Activated naive CD8-positive, alpha-beta T cell treated with anti-CD3 and anti-CD28 coated beads, Interleukin-2, amount 50 U/mL, for 24 hours (primary cell): ENCODE measurements around the gene UTF1.

Experiments
- ATAC-seq: fragments of 150-1000 bp; cut with Tn5 transposase; one replicate; pipeline ENCODE4 v1.10.0; 2021
- DNase-seq: peaks from one replicate; pipeline ENCODE4 v3.0.0; 2021
- H3K27ac Mint-ChIP-seq: one replicate; pipeline ENCODE4 v1.8.0; 2021; ENCODE audit warnings: mild to moderate bottlenecking, mixed read lengths
- H3K27me3 Mint-ChIP-seq: one replicate; pipeline ENCODE4 v1.8.0; 2021; ENCODE audit warnings: mixed read lengths
- H3K36me3 Mint-ChIP-seq: one replicate; pipeline ENCODE4 v1.8.0; 2021; ENCODE audit warnings: low read depth, mixed read lengths
- H3K4me1 Mint-ChIP-seq: one replicate; pipeline ENCODE4 v1.8.0; 2021; ENCODE audit warnings: mixed read lengths
- H3K4me3 Mint-ChIP-seq: one replicate; pipeline ENCODE4 v1.8.0; 2021; ENCODE audit warnings: mild to moderate bottlenecking, moderate library complexity, mixed read lengths
- H3K9me3 Mint-ChIP-seq: one replicate; pipeline ENCODE4 v1.8.0; 2021; ENCODE audit warnings: mixed read lengths

The UTF1 gene

DNA sequence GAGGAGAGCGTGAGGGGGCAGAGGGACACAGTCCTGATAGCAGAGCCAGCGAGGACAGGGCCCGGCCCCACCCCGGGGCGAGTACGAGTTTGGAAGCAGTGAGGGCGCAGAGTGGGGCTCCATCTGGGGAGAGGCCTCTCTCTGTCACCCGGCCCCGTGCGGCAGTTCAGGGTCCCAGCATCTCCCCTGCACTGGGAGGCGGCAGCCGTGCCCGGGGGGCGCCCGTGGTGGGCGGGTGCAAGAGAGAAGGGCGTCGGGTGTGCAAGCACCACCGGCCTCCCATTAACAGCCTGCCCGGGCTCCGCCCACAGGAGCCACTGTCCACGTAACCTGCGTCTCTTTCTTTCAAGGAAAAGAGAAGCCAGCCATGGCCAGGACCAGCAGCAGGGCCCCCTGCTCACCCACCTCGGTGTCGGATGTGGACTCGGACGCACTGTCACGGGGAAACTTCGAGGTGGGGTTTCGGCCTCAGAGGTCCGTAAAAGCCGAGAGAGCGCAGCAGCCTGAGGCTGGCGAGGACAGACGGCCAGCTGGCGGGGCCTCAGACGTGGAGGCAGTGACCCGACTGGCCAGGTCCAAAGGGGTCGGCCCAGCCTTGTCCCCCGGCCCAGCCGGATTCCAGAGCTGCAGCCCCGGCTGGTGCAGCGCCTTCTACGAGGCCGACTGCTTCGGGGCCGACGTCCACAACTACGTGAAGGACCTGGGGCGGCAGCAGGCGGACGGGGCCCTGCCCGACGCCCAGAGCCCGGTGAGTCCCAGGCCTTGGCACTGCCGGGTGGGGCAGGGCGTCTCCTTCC lies 28.7 kb upstream of the UTF1 start:
- no peaks in the 10 kb centered on the region for H3K9me3 Mint-ChIP-seq
- no peaks in the 10 kb centered on the region for H3K4me1 Mint-ChIP-seq
- no peak overlapping the region for H3K4me3 Mint-ChIP-seq

DNA sequence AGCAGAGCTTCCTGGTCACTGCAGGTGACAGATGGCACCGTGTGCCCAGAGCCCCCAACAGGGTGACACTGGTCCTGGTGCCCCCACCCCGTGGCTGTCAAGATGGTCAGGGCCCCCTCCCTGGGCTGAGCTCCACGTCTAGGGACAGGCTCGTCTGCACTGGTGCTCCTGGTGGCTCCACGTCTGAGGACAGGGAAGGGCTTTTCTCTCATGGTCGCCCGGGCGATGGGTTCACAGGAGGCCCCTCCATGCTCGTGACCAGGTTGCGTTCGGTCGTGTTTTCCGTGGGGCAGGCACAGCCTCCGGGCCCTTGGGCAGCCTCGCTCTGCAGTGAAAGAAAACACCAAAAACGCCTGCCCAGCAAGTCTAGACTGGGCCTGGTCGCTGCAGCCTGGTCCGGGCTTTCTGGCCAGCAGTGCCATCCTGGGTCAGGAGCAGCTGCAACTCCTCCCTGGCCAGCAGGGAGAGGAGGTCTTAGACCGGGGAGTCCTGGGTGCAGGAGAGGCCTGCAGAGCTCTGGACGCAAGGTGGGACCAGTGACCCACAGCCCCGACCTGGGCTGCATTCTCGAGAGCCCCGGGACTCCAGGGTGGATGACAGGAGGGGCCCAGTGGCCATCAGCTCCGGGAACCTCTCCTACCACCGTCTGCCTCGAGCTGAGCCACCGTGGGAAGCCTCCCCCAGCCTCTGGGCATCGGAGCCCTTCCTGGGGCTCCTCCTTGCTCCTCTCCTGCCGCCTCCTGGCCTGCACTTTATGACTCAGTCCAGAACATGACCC lies 27.9 kb upstream of the UTF1 start:
- Mint-ChIP-seq H3K36me3 (no peaks in the 10 kb centered on the region), H3K4me3 (no peak overlapping the region), H3K9me3 (no peaks in the 10 kb centered on the region), H3K27ac (no peak overlapping the region), H3K4me1 (no peaks in the 10 kb centered on the region), H3K27me3 (no peaks in the 10 kb centered on the region)
- no peak for ATAC-seq
- no peak for DNase-seq

More for the DNA sequence above, 28.7 kb upstream of the UTF1 start:
- ATAC-seq (no peak), DNase-seq (no peak)
- no peak overlapping the region for H3K27ac Mint-ChIP-seq
- no peaks in the 10 kb centered on the region for H3K27me3 Mint-ChIP-seq
- no peaks in the 10 kb centered on the region for H3K36me3 Mint-ChIP-seq

- no peak for DNase-seq
- H3K27ac Mint-ChIP-seq, result no peak overlapping the region
- no peak overlapping the region for H3K4me3 Mint-ChIP-seq
- no peaks in the 10 kb centered on the region for H3K9me3 Mint-ChIP-seq
- no peaks in the 10 kb centered on the region for H3K4me1 Mint-ChIP-seq
- no peak for ATAC-seq
- H3K27me3 Mint-ChIP-seq, result no peaks in the 10 kb centered on the region
- no peaks in the 10 kb centered on the region for H3K36me3 Mint-ChIP-seq
Observed at GRCh38 chr10:133202778-133203651, 27.0 kb upstream of the UTF1 start.

- ATAC-seq (no peak), DNase-seq (no peak)
- no peaks in the 10 kb centered on the region for H3K27me3 Mint-ChIP-seq
- no peaks in the 10 kb centered on the region for H3K9me3 Mint-ChIP-seq
- no peaks in the 10 kb centered on the region for H3K36me3 Mint-ChIP-seq
- H3K27ac Mint-ChIP-seq, result no peak overlapping the region
- no peak overlapping the region for H3K4me3 Mint-ChIP-seq
- no peaks in the 10 kb centered on the region for H3K4me1 Mint-ChIP-seq
Observed at GRCh38 chr10:133203652-133204195, 26.3 kb upstream of the UTF1 start.

DNA sequence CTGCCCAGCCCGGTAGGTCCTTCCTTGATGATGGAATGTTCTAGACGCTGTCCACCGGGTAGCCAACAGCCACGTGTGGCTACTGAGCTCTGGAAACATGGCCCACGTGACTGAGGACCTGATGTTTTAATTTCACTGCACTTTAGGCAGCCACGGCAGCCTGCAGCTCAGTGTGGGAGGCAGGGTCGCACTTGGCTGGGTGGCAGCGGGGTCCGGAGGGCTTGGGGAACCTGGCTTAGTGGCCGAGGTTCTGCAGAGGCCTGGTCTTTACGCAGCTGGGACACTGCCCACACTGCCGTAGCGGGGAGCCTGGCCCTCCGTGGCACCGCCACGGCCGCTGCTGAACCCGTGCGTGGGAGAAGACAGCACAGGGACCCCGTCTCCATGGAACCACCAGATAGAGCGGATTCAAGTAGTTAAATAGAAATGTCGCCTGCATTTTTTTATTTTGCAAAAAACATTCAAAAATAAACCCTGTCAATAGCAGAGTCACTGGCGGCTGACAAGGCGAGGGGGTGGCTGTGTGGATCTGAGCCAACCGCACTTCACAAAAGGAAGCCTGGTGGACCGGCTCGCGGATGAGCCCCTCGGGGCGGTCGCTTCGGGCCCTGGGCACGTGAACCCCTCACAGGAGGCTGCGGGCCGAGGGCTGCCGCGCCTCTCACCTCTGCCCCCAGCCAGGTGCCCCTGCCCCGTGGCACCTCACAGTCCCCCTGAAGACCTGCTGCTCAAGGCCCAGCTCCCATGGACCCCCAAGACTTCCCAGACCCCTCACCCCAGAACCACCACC lies 25.6 kb upstream of the UTF1 start:
- no peak for DNase-seq
- Mint-ChIP-seq H3K27me3 (no peaks in the 10 kb centered on the region), H3K4me3 (no peak overlapping the region), H3K9me3 (no peaks in the 10 kb centered on the region), H3K27ac (no peak overlapping the region), H3K36me3 (no peaks in the 10 kb centered on the region), H3K4me1 (no peaks in the 10 kb centered on the region)
- ATAC-seq, result no peak

GRCh38 chr10:133205146-133205545 lies 24.9 kb upstream of the UTF1 start:
- no peak for DNase-seq
- H3K9me3 Mint-ChIP-seq, result no peaks in the 10 kb centered on the region
- no peak overlapping the region for H3K27ac Mint-ChIP-seq
- no peaks in the 10 kb centered on the region for H3K27me3 Mint-ChIP-seq
- no peak overlapping the region for H3K4me3 Mint-ChIP-seq
- no peaks in the 10 kb centered on the region for H3K4me1 Mint-ChIP-seq
- H3K36me3 Mint-ChIP-seq, result no peaks in the 10 kb centered on the region
- no peak for ATAC-seq

DNA sequence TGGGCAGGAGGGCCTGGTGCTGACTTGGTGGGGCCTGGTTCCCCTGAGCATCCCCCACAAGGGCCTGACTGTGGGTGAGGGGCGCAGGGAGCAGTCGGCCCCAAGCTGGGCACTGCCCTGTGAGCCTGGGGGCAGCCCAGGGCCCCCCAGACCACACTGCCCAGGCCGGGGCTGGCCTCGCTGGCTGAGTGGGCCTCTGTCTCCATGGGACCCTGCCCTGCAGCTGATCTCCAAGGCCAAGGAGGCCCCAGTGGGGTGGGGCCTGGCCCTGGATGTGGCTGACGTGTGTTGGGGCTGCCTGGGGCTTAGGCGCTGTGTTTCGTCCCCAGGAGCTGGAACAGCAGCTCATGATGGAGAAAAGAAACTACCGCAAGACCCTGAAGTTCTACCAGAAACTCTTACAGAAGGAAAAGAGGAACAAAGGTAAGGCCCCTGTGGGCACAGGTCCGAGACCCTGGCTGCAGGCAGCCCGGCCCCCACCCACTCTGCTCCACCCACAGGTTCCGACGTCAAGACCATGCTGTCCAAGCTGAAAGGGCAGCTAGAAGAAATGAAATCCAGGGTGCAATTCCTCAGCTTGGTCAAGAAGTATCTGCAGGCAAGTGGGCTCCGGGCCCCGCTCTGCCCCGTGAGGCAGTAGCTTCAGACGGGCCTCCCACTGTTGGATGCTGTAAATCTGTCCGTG lies 23.5 kb upstream of the UTF1 start:
- H3K27me3 Mint-ChIP-seq, result no peaks in the 10 kb centered on the region
- DNase-seq, result no peak

DNA sequence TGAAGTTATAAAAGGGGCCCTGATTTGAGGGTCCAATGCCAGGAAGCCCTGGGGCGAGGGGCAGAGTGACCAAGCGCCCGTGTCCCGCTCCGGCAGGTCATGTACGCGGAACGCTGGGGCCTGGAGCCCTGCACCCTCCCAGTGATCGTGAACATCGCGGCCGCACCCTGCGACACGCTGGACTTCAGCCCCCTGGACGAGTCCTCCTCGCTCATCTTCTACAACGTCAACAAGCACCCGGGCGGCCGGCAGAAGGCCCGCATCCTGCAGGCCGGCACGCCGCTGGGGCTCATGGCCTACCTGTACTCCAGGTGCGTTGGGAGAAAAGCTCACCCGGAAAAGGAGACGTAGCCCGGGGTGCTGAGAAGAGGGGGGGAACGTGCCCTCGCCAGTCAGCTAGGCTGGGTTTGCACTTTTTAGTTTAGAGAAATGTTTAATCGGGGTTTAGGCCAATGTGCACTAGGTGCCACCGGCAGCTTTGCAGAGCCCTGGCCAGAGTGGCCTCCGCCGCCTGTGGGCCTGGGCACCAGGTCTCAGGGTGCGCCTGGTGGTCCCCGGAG lies 22.9 kb upstream of the UTF1 start:
- no peak overlapping the region for H3K4me3 Mint-ChIP-seq
- ATAC-seq (no peak), DNase-seq (no peak)
- no peaks in the 10 kb centered on the region for H3K9me3 Mint-ChIP-seq
- H3K4me1 Mint-ChIP-seq, result no peaks in the 10 kb centered on the region
- no peaks in the 10 kb centered on the region for H3K27me3 Mint-ChIP-seq
- H3K27ac Mint-ChIP-seq, result no peak overlapping the region
- no peaks in the 10 kb centered on the region for H3K36me3 Mint-ChIP-seq

More for the DNA sequence above, 23.5 kb upstream of the UTF1 start:
- no peaks in the 10 kb centered on the region for H3K36me3 Mint-ChIP-seq
- no peak overlapping the region for H3K27ac Mint-ChIP-seq
- ATAC-seq, result no peak
- no peak overlapping the region for H3K4me3 Mint-ChIP-seq
- no peaks in the 10 kb centered on the region for H3K4me1 Mint-ChIP-seq
- H3K9me3 Mint-ChIP-seq, result no peaks in the 10 kb centered on the region

DNA sequence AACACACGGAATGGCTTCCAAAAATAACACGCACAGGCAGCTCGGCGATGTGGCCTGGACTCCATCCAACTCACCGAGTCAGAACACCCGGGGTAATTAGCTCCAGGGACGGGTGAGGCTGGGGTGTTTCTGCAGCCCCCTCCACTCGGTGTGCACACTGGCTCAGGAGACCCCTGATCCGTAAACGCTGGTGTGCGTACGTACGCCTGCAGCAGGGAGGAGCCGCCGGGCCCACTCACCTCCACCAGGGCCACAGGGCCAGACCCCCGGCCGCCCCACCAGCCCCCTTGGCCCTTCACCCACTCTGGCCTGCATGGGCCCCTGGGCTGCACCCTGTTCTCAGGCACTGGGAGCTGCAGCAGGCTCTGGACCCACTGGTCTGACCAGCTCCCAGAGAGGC lies 22.4 kb upstream of the UTF1 start:
- Mint-ChIP-seq H3K9me3 (no peaks in the 10 kb centered on the region), H3K4me3 (no peak overlapping the region), H3K36me3 (no peaks in the 10 kb centered on the region), H3K27me3 (no peaks in the 10 kb centered on the region), H3K4me1 (no peaks in the 10 kb centered on the region), H3K27ac (no peak overlapping the region)
- DNase-seq, result no peak
- ATAC-seq, result no peak

DNA sequence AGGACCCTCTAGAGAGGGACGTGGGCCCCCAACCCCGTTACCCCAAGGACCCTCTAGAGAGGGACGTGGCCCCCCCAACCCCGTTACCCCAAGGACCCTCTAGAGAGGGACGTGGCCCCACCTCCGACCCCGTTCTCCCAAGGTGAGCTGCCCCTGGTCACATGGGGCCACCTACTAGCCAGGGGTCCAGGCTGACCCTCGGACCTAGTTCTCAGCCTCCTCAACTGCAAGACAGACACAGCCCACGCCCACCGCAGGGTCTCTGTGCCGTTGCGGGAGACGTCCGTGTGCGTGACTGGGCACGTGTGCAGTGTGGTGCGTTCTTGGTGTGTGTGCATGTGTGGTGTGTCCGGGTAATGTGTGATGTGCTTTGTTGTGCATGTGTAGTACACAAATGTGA lies 21.6 kb upstream of the UTF1 start:
- ATAC-seq (no peak), DNase-seq (no peak)
- Mint-ChIP-seq H3K27ac (no peak overlapping the region), H3K4me1 (no peaks in the 10 kb centered on the region), H3K9me3 (no peaks in the 10 kb centered on the region), H3K27me3 (no peaks in the 10 kb centered on the region), H3K36me3 (no peaks in the 10 kb centered on the region), H3K4me3 (no peak overlapping the region)

GRCh38 chr10:133209117-133209516 lies 20.9 kb upstream of the UTF1 start:
- ATAC-seq, result no peak
- Mint-ChIP-seq H3K4me1 (no peaks in the 10 kb centered on the region), H3K9me3 (no peaks in the 10 kb centered on the region), H3K4me3 (no peak overlapping the region), H3K27ac (no peak overlapping the region), H3K36me3 (no peaks in the 10 kb centered on the region), H3K27me3 (no peaks in the 10 kb centered on the region)
- DNase-seq, result no peak

- Mint-ChIP-seq H3K4me1 (no peaks in the 10 kb centered on the region), H3K27ac (no peak overlapping the region), H3K9me3 (no peaks in the 10 kb centered on the region), H3K4me3 (no peak overlapping the region), H3K36me3 (no peaks in the 10 kb centered on the region), H3K27me3 (no peaks in the 10 kb centered on the region)
- DNase-seq, result no peak
- ATAC-seq, result no peak
Observed at GRCh38 chr10:133209641-133210040, 20.4 kb upstream of the UTF1 start.

DNA sequence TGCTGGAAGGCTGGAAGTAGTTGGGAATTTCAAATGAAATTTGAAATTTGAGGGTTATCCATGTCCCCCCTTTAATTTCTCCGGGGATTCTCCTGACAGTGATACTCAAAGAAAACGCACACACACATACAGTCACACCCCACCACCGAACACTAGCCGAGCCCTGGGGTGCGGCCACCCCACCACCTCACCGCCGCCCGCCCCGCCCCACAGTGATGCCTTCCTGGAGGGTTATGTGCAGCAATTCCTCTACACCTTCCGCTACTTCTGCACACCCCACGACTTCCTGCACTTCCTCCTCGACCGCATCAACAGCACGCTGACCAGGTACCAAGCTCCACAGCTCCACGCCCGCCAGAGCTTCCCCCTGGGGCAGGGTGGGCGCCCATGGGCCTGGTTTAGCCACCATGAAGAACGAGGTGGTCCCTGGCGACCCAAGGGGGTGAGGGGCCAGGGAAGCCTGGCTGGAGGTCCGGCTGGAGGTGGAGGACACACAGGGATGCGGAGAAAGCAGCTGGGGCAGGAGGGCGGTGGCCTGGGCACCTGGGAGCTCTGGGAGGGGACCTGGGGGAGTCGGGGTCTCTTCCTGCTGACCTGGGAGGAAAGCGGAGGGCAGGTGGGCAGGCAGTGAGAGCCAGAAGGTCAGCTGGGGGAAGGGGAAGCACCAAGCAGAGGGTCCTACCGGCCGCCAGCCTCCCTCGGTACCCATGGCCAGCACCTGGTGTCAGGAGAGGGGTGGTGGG lies 19.4 kb upstream of the UTF1 start:
- H3K4me1 Mint-ChIP-seq, result no peaks in the 10 kb centered on the region
- no peak for DNase-seq

More for the DNA sequence above, 19.4 kb upstream of the UTF1 start:
- Mint-ChIP-seq H3K36me3 (no peaks in the 10 kb centered on the region), H3K4me3 (no peak overlapping the region), H3K27me3 (no peaks in the 10 kb centered on the region), H3K27ac (no peak overlapping the region), H3K9me3 (no peaks in the 10 kb centered on the region)
- ATAC-seq, result no peak
